Activated CD8-positive, alpha-beta T cell treated with anti-CD3 and anti-CD28 coated beads for 36 hours (primary cell): ENCODE data around the gene CPA5. TPM values are rescaled to one million over a fixed set of nuclear protein-coding genes. Genes with fewer than 3 reads are reported as not detected.

ENCODE experiments used
- ATAC-seq: fragments of 200-7000 bp; cut with Tn5 transposase; one replicate; pipeline ENCODE4 v1.10.0; 2021; ENCODE audit warnings: mild to moderate bottlenecking, moderate library complexity
- CTCF ChIA-PET: fragments of 350-600 bp; sonication (Branson Sonifier 250); formaldehyde crosslinking; loops from one replicate; lab custom pipeline; 2021; ENCODE audit warnings: antibody characterized with exemption; lab: Charles Lee
- POLR2A ChIA-PET: fragments of 350-600 bp; sonication (Branson Sonifier 250); formaldehyde crosslinking; loops from one replicate; lab custom pipeline; 2021; ENCODE audit warnings: antibody characterized with exemption; lab: Charles Lee
- DNase-seq: peaks from one replicate; pipeline ENCODE4 v3.0.0-alpha.2; 2020
- H3K27ac Mint-ChIP-seq: one replicate; pipeline ENCODE4 v1.8.0; 2021; ENCODE audit warnings: mild to moderate bottlenecking, mixed read lengths
- H3K27me3 Mint-ChIP-seq: one replicate; pipeline ENCODE4 v1.8.0; 2021; ENCODE audit warnings: mixed read lengths
- H3K36me3 Mint-ChIP-seq: one replicate; pipeline ENCODE4 v1.8.0; 2021; ENCODE audit warnings: low read depth, mixed read lengths
- H3K4me1 Mint-ChIP-seq: one replicate; pipeline ENCODE4 v1.8.0; 2021; ENCODE audit warnings: low read depth, mixed read lengths
- H3K4me3 Mint-ChIP-seq: one replicate; pipeline ENCODE4 v1.8.0; 2021; ENCODE audit warnings: mild to moderate bottlenecking, moderate library complexity, mixed read lengths
- H3K9me3 Mint-ChIP-seq: one replicate; pipeline ENCODE4 v1.8.0; 2021; ENCODE audit warnings: mixed read lengths
- intact Hi-C: fragments of 100-400 bp; cut with micrococcal nuclease; formaldehyde crosslinking; loops from one replicate; pipeline ENCODE4 v1.10.0; 2022
- total RNA-seq, 2 experiments: library from RNA; stranded (reverse); gene quantifications; one replicate each; pipeline ENCODE4 v1.2.3, GENCODE V29; 2021
- TF ChIP-seq, protein P1 (sequence below): fragments of 200-600 bp; IDR thresholded peaks from one replicate; pipeline ENCODE4 v1.8.0; 2022; ENCODE audit warnings: antibody characterized with exemption, mild to moderate bottlenecking

Gene CPA5
- total RNA-seq, 2 experiments from 2014 or later, result 0.25 to 0.88 TPM

GRCh38 chr7:130387628-130388403 lies 43.2 kb downstream of the CPA5 start:
- Mint-ChIP-seq H3K27me3 (no peaks in the 10 kb centered on the region), H3K36me3 (no peaks in the 10 kb centered on the region), H3K4me1 (no peaks in the 10 kb centered on the region), H3K27ac (no peak overlapping the region), H3K9me3 (peaks cover 2% of the 10 kb centered on the region), H3K4me3 (no peak overlapping the region)
- DNase-seq (no peak), ATAC-seq (no peak)
- ChIA-PET CTCF (no interaction called here), POLR2A (no interaction called here)
- TF ChIP-seq, protein P1, sequence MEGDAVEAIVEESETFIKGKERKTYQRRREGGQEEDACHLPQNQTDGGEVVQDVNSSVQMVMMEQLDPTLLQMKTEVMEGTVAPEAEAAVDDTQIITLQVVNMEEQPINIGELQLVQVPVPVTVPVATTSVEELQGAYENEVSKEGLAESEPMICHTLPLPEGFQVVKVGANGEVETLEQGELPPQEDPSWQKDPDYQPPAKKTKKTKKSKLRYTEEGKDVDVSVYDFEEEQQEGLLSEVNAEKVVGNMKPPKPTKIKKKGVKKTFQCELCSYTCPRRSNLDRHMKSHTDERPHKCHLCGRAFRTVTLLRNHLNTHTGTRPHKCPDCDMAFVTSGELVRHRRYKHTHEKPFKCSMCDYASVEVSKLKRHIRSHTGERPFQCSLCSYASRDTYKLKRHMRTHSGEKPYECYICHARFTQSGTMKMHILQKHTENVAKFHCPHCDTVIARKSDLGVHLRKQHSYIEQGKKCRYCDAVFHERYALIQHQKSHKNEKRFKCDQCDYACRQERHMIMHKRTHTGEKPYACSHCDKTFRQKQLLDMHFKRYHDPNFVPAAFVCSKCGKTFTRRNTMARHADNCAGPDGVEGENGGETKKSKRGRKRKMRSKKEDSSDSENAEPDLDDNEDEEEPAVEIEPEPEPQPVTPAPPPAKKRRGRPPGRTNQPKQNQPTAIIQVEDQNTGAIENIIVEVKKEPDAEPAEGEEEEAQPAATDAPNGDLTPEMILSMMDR, result no peak
- intact Hi-C loops, result no loop called here

DNA sequence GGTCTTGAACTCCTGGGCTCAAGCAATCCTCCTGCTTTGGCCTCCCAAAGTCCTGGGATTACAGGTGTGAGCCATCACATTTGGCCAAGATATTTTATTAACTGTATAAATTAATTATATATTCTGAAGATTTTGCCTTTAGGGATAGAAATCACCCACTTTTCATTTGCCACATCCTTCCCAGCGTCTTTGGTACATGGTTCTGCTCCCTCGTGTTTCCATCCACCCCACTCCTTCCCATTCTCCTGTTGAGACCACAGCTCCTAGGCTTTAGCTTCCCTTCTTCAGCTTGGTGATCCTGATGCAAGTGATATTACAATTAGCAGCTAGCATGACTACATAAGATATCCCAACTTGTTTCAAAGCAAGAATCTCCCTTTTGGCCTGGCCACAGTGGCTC lies 44.1 kb downstream of the CPA5 start:
- Mint-ChIP-seq H3K27me3 (no peaks in the 10 kb centered on the region), H3K36me3 (no peaks in the 10 kb centered on the region), H3K4me1 (peaks cover 8% of the 10 kb centered on the region), H3K9me3 (peaks cover 2% of the 10 kb centered on the region), H3K4me3 (no peak overlapping the region), H3K27ac (no peak overlapping the region)
- ATAC-seq (no peak), DNase-seq (no peak)
- CTCF ChIA-PET, result no interaction called here
- intact Hi-C loops, result no loop called here
- TF ChIP-seq, protein P1, result no peak
- POLR2A ChIA-PET, result no interaction called here

DNA sequence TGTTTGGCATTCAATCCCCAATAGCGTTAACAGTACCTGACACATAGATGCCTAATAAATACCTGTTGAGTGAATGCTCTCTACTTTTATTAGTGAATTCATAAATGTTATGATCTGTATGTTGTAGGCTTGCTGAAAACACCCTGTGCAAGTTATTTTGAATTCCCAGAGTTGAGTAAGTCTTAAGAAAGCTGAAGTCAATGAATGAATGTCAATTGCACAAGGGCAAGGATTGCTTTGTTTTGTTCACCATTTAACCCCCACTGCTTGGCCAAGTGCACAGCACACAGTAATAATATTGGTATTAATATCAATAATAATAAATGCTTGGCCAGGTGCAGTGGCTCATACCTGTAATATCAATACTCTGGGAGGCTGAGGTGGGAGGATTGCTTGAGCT lies 45.9 kb downstream of the CPA5 start:
- intact Hi-C loops, result no loop called here
- TF ChIP-seq, protein P1, result no peak
- CTCF ChIA-PET, result no interaction called here
- Mint-ChIP-seq H3K36me3 (no peaks in the 10 kb centered on the region), H3K4me1 (peaks cover 22% of the 10 kb centered on the region), H3K27me3 (no peaks in the 10 kb centered on the region), H3K9me3 (peaks cover 2% of the 10 kb centered on the region), H3K27ac (no peak overlapping the region), H3K4me3 (no peak overlapping the region)
- POLR2A ChIA-PET, result no interaction called here
- no peak for ATAC-seq
- DNase-seq, result no peak

GRCh38 chr7:130393101-130393561 lies 48.5 kb downstream of the CPA5 start:
- H3K4me3 Mint-ChIP-seq, result no peak overlapping the region
- no peak for DNase-seq
- POLR2A ChIA-PET, result interaction anchor here (0.5 kb wide), 1 partner anchor 11 kb away, joined by 3 read pairs; no protein-coding TSS in a partner anchor
- H3K27me3 Mint-ChIP-seq, result no peaks in the 10 kb centered on the region
- peaks cover 3% of the 10 kb centered on the region for H3K36me3 Mint-ChIP-seq
- intact Hi-C loops, result no loop called here
- H3K27ac Mint-ChIP-seq, result peak overlapping the region; percentile 87
- CTCF ChIA-PET, result no interaction called here
- TF ChIP-seq, protein P1, result no peak
- peaks cover 2% of the 10 kb centered on the region for H3K9me3 Mint-ChIP-seq
- peaks cover 24% of the 10 kb centered on the region for H3K4me1 Mint-ChIP-seq
- no peak for ATAC-seq

GRCh38 chr7:130393841-130394411 lies 49.3 kb downstream of the CPA5 start:
- peak overlapping the region; percentile 87 for H3K27ac Mint-ChIP-seq
- DNase-seq (peak; percentile 20), ATAC-seq (peak; percentile 22)
- ChIA-PET POLR2A (interaction anchor here (1.0 to 1.1 kb wide), 2 partner anchors 18 to 26 kb away, joined by 3 to 6 read pairs; no protein-coding TSS in a partner anchor), CTCF (interaction anchor here (1.3 kb wide), 2 partner anchors 18 to 91 kb away, joined by 3 to 6 read pairs; no protein-coding TSS in a partner anchor)
- H3K4me1 Mint-ChIP-seq, result peaks cover 24% of the 10 kb centered on the region
- peaks cover 10% of the 10 kb centered on the region for H3K36me3 Mint-ChIP-seq
- H3K27me3 Mint-ChIP-seq, result no peaks in the 10 kb centered on the region
- H3K9me3 Mint-ChIP-seq, result no peaks in the 10 kb centered on the region
- intact Hi-C loops, result no loop called here
- peak overlapping the region; percentile 50 for H3K4me3 Mint-ChIP-seq
- TF ChIP-seq, protein P1, result no peak
